Inferior parietal cortex (tissue), 1 donor: ENCODE measurements around the gene CCPG1.

Source experiments
- DNase-seq: peaks from one replicate; pipeline ENCODE4 v3.0.0-alpha.2; 2016; ENCODE audit errors: extremely low spot score

The CCPG1 gene

GRCh38 chr15:55387027-55387426 is 21.1 kb downstream of the CCPG1 start:
- no peak for DNase-seq

GRCh38 chr15:55383687-55384086 is 24.5 kb downstream of the CCPG1 start:
- no peak for DNase-seq

DNA sequence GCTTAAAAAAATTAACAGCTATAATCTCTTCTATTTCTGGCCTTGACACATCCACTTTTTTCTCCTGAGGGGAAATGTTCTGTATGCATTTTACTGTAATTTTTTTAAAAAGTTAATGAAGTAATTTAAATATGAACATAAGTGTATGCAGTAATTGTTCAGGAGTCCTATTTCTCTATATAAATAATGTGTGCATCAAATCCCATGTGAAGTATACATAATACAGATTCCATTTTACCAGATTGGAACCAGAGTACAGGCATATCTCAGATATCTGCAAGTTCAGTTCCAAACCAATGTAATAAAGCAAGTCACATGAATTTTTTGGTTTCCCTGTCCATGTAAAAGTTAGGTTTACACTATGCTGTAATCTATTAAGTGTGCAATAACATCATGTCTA is 26.6 kb downstream of the CCPG1 start:
- no peak for DNase-seq

DNA sequence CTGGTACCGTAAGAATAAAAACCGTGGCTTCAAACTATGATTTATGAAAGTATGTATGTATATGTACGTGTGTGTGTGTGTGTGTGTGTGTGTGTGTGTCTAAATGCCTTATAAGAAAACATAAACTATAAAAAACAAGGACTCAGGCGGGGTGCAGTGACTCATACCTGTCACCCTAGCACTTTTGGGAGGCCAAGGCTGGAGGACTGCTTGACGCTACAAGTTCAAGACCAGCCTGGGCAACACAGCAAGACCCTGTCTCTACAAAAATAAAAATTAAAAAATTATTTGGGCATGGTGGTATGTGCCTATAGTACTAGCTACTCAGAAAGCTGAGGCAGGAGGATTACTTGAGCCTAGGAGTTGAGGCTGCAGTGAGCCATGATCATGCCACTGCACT is 29.1 kb downstream of the CCPG1 start:
- no peak for DNase-seq

- DNase-seq: no peak
These were observed 35.3 kb downstream of the CCPG1 start for GRCh38 chr15:55372701-55373440.

GRCh38 chr15:55366981-55367380 is 41.2 kb downstream of the CCPG1 start:
- no peak for DNase-seq

DNA sequence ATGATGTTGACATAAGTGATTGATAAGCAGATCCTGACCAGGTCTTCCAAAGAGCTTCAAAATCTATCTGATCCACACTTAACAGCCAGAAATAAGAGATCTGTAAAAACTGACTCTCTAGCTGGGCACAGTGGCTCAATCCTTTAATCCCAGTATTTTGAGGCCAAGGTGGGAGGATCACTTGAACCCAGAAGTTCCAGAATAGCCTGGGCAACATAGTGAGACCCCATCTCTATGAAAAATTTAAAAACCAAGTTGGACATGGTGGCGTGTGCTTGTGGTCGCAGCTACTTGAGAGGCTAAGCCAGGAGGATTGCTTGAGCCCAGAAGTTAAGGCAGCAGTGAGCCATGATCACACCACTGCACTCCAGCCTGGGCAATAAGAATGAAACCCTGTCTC is 45.5 kb downstream of the CCPG1 start:
- no peak for DNase-seq

DNA sequence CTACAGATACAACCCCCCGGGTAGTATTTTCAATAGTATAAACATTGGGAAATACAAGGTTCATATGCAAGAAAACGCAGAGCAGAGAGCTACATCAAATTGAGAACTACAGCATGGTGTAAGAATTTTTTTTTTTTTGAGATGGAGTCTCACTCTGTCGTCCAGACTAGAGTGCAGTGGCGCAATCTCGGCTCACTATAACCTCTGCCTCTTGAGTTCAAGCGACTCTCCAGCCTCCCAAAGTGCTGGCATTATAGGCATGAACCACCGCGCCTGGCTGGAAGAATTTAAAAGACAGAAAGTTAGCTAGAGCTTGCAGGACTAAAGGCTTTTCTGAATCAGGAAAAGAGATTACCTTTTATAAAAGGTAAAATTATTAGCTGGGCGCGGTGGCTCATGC is 47.1 kb downstream of the CCPG1 start:
- DNase-seq: no peak

DNA sequence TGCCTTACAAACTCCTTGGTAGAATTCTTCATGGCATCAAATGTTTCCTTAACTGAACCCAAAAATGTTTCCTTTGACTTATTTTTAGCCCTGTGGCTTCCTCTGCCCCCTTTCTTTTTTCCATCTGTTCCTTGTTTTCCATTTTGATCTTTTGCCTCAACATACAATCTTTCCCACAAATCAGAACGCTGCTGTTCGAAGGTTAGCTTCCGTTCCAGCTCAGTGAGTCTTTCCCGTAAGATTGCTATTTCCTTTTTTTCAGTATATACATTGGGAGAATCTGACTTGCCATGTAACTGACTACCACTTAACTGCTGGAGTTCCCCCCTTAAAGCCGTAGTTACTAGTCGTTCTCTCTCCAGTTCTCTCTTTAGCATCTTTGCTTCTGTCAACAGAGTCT is 47.9 kb downstream of the CCPG1 start:
- DNase-seq: no peak

DNA sequence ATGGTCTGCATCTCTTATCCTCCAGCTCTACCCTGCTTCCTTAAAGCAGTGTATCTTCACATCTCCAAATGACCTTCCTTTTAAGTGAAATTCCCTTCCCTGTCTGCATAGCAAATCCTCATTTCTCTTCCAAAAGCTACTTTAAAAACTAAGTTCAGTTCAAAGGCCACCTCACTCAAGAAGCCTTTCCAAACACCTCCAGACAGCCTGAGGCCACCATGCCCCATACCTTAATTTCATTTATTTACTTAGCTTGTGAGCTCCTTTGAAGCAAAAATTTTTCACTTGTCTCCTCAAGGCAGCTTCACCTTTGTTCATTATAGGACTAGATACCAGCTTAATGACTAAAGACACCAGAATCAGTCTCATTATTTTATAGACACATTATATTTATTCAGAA is 49.7 kb downstream of the CCPG1 start:
- no peak for DNase-seq

- DNase-seq: no peak
These were observed 50.4 kb downstream of the CCPG1 start for GRCh38 chr15:55357774-55358173.

- no peak for DNase-seq
These were observed 51.1 kb downstream of the CCPG1 start for GRCh38 chr15:55356985-55357585.

DNA sequence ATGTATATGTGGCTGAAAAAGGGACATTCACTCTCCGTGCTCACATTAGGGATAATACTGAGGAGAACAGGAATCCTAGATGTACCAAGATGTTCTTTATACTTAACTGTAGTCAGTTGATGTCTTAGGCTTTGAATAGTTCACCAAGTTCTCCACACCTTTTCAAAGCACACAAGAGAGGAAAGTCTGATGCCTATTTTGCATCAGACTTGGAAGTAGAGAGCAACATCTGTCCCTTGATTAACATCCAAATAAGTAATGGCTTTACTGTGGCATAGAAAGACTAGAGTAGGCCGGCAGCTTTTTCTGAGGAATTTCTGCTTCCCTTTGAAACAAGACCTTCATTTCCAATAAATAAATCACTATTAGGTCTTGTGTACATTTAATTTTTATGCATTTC is 55.1 kb downstream of the CCPG1 start:
- DNase-seq: no peak

GRCh38 chr15:55349282-55349681 is 58.9 kb downstream of the CCPG1 start:
- DNase-seq: no peak

GRCh38 chr15:55348281-55348778 is 59.8 kb downstream of the CCPG1 start:
- DNase-seq: no peak

- no peak for DNase-seq
These were observed 64.0 kb downstream of the CCPG1 start for GRCh38 chr15:55344206-55344605.

DNA sequence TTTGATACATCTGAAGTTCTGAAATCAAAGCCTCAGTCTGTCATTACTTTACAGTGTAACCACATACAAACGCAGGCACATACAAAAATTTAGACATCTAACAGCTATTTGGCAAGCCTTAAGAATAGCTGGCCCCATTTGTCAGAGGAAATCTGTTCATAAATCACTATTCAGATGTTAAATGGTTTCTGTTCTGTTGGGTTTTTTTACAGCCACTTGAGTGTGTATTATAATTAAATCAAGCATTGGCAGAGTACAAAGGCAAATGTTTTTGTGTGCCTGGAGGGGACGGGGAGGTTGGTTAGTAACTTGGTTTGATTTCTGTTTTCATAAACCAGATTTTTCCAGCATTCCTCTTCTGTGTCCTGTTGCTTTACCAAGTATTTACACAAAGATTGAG is 65.0 kb downstream of the CCPG1 start:
- no peak for DNase-seq

DNA sequence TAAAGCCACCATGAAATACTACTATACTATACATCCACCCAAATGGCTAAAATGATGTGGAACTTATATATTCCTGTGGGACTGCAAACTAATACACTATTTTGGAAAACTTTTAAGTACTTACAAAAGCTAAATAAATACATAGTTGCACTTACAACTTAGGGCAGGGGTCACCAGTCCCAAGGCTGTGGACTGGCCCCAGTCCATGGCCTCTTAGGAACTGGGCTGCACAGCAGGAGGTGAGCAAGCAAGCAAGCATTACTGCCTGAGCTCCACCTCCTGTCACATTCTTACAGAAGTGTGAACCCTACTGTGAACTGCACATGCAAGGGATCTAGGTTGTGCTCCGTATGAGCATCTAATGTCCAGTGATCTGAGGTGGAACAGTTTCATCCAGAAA is 71.0 kb downstream of the CCPG1 start:
- no peak for DNase-seq

DNA sequence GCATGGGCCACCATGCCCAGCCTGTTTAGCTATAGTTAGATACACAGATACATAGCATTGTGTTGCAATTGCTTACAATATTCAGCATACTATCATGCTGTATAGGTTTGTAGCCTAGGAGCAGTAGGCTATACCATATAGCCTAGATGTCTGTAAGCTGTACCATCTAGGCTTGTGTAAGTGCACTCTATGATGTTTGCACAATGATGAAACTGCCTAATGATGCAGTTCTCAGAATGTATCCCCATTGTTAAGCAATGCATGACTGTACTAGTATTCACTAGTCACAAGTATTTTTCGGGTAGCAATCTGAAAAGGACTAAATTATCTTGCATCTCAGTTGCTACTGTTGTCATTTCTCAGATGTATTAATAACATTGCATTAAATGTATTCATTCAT is 73.2 kb downstream of the CCPG1 start:
- no peak for DNase-seq

- no peak for DNase-seq
These were observed 73.8 kb downstream of the CCPG1 start for GRCh38 chr15:55334371-55334770.

DNA sequence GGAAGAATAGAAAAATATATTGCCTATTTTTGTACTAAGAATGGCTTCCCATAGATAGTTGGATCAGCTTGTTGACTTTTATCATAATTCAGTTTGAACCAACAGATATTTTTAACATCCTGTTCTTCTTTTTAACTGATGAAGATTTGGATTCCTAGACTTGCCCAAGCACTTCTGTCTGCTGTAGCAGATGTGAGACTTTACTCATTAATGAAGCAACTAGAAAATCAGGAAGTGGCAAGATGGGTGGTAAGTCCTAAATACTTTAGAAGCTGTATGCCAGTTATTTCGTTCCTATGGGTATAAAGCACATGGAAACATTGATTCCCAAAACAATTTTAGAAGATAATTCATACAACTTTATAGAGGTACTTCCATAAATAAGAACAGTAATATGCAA is 80.8 kb downstream of the CCPG1 start:
- DNase-seq: no peak

GRCh38 chr15:55322467-55322866 is 85.7 kb downstream of the CCPG1 start:
- DNase-seq: no peak

DNA sequence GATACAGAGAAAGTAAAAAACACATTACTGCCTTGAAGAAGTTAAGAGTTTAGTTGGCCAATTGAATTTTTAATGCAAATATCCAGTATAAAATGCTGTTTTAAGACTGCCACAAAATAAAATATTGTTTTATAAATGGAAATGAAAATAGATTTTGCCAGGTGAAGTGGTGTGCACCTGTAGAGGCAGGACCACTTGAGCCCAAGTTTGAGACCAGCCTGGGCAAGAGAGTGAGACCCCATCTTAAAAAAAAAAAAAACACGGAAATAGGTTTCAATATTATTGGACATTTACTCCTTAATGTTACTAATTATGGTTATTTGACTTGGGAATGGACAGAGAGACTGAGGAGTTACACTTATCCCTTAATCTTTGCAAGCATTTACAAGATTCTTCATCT is 87.2 kb downstream of the CCPG1 start:
- DNase-seq: no peak

- DNase-seq: no peak
These were observed 88.0 kb downstream of the CCPG1 start for GRCh38 chr15:55320238-55320550.
